Germinal center (tissue), 1 donor: ENCODE measurements around the gene PPP4C.
A peak's percentile ranks its signal among the peaks of the same experiment; 100 is the strongest.

ENCODE experiments used
- DNase-seq: peaks from one replicate; pipeline ENCODE4 v3.0.0; 2012; ENCODE audit warnings: mixed read lengths, low spot score

The PPP4C gene

GRCh38 chr16:30082545-30083090 is 6.8 kb downstream of the PPP4C start:
- no peak for DNase-seq

DNA sequence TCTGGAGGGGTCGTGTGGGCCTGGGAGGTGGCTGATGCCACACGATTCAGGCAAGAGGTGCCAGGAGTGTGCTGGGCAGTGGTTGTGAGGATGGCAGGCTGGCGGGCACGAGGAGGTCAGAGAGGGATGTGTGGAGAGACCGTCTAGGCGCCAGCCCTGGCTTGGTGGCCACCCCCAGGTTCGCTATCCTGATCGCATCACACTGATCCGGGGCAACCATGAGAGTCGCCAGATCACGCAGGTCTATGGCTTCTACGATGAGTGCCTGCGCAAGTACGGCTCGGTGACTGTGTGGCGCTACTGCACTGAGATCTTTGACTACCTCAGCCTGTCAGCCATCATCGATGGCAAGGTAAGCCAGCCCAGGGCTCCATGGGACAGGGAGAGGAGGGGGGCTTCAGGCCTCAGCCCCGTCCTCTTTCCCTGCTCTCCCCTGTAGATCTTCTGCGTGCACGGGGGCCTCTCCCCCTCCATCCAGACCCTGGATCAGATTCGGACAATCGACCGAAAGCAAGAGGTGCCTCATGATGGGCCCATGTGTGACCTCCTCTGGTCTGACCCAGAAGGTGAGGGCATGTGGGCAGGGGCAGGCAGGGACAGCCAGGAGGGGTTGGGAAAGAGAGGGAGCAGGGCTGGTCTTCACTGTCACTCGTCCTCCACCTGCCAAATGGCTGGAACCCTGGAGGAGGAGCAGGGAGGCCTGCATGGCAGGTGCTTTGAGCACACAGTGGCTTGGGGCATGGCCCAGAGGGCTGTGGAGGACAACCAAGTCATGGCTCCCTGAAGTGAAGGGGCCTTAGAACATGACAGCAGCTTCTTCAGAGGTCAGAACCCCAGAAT is 7.6 kb downstream of the PPP4C start:
- no peak for DNase-seq

GRCh38 chr16:30084096-30084815 is 8.5 kb downstream of the PPP4C start:
- no peak for DNase-seq

GRCh38 chr16:30084816-30085159 is 9.0 kb downstream of the PPP4C start:
- DNase-seq, result no peak

GRCh38 chr16:30085247-30085646 is 9.5 kb downstream of the PPP4C start:
- no peak for DNase-seq

DNA sequence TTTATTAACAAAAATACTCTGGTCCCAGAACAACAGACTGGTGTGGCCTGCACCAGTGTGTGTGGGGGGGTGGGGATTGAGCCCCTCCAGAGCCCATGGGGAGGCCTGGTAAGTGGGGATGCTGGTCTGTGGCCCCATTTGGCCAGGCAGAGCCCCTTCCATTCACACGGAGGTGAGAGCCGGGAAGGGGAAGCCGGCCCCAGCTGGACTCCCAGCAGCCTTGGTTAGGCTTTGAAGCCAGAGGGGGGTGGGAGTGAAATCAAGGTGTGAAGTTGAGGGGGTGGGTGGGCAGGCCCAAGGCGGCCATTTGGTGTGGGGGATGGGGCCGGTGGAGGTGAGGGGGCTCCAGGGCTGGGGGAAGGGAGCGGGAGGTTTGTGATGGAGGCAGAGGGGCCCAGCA is 10.0 kb downstream of the PPP4C start:
- DNase-seq, result no peak

DNA sequence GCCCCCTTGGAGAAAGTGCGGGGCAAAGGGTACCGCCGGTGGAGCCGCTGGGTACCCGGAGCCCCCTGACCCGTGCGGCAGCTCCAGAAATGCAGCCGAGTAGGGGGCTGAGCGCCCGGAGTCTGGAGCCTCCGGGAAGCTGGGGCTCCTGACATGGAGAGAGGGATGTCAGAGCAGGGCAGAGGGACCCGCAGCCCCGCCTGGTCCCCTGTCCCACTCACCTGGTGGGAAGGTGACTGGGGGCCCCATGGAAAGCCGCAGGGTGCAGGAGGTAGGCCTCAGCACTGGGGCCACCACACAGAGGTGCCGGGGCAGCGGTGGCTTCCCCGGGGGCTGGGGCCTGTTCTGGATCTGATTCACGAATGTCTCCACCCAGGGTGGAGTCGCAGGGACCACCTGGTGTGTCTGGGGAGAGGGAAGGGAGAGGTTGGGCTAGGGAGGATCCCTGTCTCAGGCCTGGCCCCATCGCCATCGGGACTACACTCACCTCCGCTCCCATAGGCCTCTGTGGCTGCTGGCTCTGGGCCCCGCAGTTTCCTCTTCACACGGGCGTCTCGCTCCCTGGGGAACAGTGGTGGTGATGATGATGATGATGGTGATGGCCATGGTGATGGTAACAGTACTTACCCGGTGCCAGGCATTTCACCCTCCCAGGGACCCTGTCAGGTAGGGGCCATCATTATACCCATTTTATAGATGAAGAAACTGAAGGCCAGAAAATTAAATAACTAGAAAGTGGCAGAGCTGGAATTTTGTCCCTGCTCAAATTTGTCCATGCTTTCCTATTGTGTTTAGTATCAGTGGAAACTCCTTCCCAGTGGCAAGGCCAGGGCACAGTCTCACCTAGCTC is 10.7 kb downstream of the PPP4C start:
- no peak for DNase-seq

DNA sequence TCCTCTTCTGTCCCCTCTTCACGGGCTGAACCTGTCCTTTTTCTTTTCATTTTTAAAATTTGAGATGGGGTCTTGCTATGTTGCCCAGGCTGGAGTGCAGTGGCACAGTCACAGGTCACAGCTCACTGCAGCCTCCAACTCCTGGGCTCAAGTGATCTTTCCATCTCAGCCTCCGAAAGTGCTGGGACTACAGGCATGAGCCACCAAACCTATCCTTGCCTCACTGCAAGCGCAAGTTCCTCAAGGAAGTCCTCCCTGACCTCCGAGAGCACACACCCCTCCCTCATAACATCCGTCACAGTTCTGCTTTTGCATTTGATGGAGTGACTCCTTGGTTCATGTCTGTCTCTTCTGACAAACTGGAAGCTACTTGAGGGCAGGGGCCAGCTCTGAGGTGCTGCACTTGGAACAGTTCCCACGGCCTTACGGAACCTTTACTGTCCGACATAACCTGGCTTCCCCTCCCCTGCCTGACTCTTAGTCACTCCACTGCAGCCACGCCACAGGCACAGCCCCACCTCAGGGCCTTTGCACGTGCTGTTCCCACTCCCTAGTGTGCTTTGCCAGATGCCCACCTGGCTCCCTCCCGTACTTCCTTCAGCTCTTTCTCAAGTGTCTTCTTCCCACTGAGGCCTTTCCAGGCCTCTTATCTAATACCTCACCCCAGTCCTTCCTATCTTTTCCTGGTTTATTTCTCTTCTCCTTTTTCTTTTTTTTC is 11.5 kb downstream of the PPP4C start:
- DNase-seq, result no peak

DNA sequence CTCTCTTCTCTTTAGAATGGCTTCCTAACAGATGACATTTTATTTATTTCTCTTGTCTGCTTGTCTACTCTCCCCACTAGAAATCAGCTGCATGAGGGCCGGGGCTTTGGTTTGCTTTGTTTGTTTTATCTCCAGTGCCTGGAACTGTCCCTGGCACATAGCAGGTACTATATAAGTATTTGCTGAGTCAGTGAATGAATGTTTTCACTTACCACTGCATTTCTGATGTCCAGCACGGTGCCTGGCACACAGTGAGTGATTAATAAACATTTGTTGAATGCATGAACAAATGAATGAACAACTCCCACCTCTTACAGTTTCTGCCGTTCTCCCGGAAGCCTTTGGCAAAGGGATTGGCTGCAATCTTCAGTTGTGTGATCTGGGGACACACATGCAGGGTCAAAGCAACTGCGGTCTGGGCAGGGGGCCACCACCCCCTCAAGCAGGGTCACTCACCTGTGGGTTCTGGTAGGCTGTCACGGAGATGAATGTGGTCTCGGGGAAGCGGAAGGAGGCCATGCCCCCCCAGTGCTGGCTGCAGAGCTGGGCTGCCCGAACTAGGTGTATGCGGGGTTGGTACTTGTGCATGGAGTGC is 12.5 kb downstream of the PPP4C start:
- DNase-seq, result no peak

GRCh38 chr16:30088832-30089624 is 13.2 kb downstream of the PPP4C start:
- DNase-seq, result no peak

GRCh38 chr16:30090610-30091331 is 15.0 kb downstream of the PPP4C start:
- no peak for DNase-seq

DNA sequence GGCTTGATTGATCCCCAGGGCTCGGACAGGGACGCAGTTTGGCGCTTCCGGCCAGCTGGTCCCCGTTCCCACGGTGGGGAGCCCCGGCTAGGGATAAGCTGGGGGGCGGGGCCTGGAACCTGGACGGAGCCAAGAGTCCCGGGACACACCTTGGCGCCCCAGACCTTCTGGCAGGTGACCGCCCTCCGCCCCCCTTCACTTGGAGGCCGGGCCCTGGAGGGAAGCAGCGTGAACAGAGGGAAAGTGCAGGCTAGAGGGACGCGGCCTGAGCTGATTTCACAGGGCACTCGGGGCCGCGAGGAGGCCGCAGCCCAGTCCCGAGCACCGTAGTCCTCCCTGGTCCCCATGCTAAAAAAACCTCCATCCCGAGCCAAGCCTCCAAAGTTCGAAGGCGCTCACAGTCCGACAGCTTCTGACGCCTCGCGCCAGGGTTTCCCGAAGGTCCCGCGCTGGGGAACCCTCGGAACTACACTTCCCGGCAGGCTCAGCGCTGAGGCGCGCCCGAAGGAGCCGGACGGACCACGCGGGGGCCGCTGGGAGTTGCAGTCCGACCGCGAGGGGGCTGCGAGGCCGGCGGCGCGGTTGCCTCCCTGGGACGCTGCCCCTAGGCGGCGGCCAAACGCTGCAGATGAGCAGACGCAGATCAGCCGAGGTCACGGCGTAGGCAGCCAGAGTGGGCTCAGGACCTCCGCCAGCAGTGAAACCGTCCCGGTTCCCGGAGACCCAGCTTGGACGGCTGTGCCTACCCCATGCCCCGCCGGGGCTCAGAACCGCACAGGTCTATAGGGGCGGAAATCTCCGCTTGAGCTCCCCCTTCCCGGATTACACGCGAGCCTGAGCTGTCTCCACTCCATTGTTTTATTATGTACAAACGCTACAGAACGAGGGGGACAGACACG is 15.9 kb downstream of the PPP4C start, which contains the start of gene TBX6:
Gene TBX6, minus strand, starts transcription at position 451 of the 899 bp plus-strand sequence. CDS start 731 bp downstream, outside the sequence.
- peak; percentile 92 for DNase-seq

DNA sequence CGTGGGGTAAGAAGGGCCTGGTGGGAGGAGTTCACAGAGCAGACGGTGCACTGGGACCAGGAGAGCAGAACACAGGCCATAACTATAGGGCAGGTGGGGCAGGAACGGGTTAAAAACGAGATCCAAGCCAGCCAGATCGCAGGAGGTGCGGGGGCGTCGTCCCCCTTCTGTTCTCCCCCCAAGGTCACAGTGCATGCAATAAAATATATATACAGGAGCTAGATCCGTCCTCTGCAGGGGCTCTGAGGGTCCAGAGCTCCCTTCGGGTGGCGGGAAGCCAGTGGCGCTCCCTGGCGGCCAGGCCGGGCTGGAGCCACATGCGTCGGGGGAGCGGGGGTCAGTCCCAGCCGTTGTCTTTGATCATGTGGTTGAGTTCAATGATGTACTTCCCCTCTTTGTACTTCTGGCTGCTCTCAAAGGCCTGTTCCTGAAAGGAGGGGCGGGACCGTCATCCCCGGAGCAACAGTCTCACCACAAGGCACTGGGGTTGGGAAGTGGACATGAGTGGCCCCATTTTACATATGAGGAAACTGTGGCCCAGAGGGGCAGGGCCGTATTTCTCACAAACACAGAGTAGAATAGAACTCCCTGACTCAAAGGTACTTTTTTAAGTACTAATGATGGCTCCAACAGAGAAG is 16.7 kb downstream of the PPP4C start:
- DNase-seq, result peak; percentile 91

- no peak for DNase-seq
These were observed 18.9 kb downstream of the PPP4C start for GRCh38 chr16:30094541-30095165.

DNA sequence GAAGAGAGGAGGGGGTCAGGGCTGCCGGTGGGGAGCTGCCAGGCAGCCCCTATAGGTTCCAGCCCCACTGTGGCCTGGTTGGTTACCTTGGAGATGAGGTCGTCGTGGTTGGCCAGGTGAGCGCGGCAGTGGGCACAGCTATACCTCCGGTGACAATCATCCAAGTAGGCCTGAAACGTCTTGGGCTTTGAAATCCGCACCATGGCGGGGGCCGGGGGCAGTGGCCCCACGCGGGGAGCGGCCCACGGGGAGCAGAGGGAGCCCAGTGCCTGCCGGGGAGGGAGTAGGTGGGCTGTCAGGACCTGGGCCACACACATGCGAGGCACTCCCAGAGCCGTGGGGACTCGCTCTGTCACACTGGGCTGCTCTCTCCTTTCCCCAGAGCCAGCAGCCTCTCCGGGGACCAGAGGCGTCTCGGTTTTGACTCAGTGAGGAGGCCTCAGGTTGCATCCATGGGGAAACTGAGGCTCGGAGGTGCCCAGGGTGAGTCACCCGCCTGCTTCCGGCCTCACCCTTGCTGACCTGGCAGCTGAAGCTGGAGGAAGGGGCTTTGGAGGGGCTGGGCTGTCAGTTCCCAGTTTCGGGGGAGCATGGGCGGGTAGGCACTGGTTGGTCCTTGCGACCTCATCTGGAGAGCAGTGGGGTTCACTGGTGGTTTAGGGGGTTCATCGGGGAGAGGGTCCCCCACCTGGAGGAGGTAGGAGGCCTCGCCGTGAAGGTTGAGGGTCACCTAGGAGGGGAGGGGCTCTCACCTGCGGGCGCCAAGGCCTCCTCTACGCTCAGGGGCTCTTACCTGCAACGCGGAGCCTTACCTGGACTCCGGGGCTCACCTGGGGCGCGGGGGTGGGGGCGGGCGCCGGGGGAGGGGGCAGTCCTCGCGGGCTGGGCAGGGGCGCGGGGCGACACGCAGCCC is 19.6 kb downstream of the PPP4C start:
- DNase-seq, result peak; percentile 31

DNA sequence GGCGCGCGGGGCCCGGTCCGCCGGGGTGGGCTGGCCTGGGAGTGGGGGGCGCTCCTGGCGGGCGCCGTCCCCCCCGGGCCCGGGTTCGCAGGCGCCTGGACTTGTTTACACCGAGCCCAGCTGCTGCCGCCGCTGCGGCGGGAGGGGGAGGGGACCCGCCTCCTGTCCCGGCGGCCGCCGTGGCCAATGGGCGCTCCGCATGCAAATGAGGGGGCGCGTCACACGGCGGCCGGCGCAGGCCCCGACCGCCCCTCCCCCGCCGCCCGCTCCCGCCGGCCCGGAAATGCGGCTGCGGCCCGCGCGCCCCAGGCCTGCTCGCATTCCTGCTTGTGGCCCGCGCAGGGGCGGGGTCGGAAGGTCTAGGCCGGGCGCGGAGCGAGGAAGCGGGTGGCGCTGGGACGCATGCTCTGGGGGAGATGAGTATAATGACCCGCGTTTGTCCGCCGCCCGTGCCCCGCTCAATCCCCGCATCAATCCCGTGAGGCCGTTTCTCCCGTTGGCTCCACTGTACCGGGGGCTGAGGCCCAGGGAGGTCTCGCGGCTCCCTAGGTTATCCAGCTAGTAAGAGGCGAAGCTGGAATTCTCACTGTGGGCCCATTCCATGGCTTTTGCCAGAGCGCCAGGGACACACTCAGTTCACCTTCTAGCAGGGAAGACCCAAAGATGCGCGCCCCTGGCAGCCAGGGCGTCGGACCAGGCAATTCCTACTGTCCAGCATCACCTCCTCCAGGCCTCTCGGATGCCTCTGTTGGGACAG is 20.5 kb downstream of the PPP4C start, which contains the start of gene YPEL3:
Gene YPEL3, minus strand, starts transcription at position 109 of the 757 bp plus-strand sequence. CDS start 731 bp downstream, outside the sequence.
- peak; percentile 98 for DNase-seq
